Mesendoderm (in vitro differentiated cells): Measurements from ENCODE around the gene DSG4.

Experiments used
- DNase-seq: peaks from one replicate; pipeline ENCODE4 v3.0.0; 2013
- H2AK5ac ChIP-seq: 2 replicates; pipeline ENCODE4 v1.6.1; 2013; ENCODE audit warnings: low read length, inconsistent platforms
- H2BK120ac ChIP-seq: 2 replicates; pipeline ENCODE4 v1.6.1; 2013; ENCODE audit warnings: low read depth, mild to moderate bottlenecking, low read length, moderate library complexity, mixed read lengths
- H2BK15ac ChIP-seq: replicated peaks from 2 replicates; pipeline ENCODE4 v1.6.1; 2013; ENCODE audit warnings: low read depth, mild to moderate bottlenecking, moderate library complexity
- H2BK5ac ChIP-seq: 2 replicates; pipeline ENCODE4 v1.6.1; 2013; ENCODE audit warnings: low read length, inconsistent platforms
- H3K18ac ChIP-seq: 2 replicates; pipeline ENCODE4 v1.6.1; 2013; ENCODE audit warnings: mild to moderate bottlenecking, low read length, mixed read lengths
- H3K23ac ChIP-seq: one replicate; pipeline ENCODE4 v1.6.1; 2013; ENCODE audit warnings: low read length
- H3K27ac ChIP-seq: 2 replicates; pipeline ENCODE4 v1.5.1; 2013; ENCODE audit warnings: low read depth, mild to moderate bottlenecking, inconsistent platforms, low read length, moderate library complexity
- H3K27me3 ChIP-seq: 2 replicates; pipeline ENCODE4 v1.6.1; 2013; ENCODE audit warnings: low read length, control low read depth, mild to moderate bottlenecking, inconsistent platforms; ENCODE audit not compliant: insufficient read depth, poor library complexity
- H3K36me3 ChIP-seq: 2 replicates; pipeline ENCODE4 v1.6.1; 2013; ENCODE audit warnings: low read length, inconsistent platforms; ENCODE audit not compliant: control insufficient read depth, insufficient read depth
- H3K4ac ChIP-seq: one replicate; pipeline ENCODE4 v1.6.1; 2013; ENCODE audit warnings: low read depth, mild to moderate bottlenecking, low read length, moderate library complexity
- H3K4me1 ChIP-seq: 2 replicates; pipeline ENCODE4 v1.6.1; 2013; ENCODE audit warnings: low read depth, low read length, inconsistent platforms; ENCODE audit not compliant: control insufficient read depth
- H3K4me2 ChIP-seq: 2 replicates; pipeline ENCODE4 v1.6.1; 2013; ENCODE audit warnings: low read length
- H3K4me3 ChIP-seq: 2 replicates; pipeline ENCODE4 v1.5.1; 2013; ENCODE audit warnings: mild to moderate bottlenecking, low read length
- H3K56ac ChIP-seq: one replicate; pipeline ENCODE4 v1.6.1; 2013; ENCODE audit warnings: low read length
- H3K79me1 ChIP-seq: 2 replicates; pipeline ENCODE4 v1.6.1; 2013; ENCODE audit warnings: low read length, inconsistent platforms
- H3K79me2 ChIP-seq: 2 replicates; pipeline ENCODE4 v1.6.1; 2013; ENCODE audit warnings: mild to moderate bottlenecking, low read length; ENCODE audit not compliant: control insufficient read depth, insufficient read depth
- H3K9ac ChIP-seq: 2 replicates; pipeline ENCODE4 v1.6.1; 2013; ENCODE audit warnings: low read length, inconsistent platforms
- H4K5ac ChIP-seq: one replicate; pipeline ENCODE4 v1.6.1; 2013; ENCODE audit warnings: low read length
- H4K8ac ChIP-seq: one replicate; pipeline ENCODE4 v1.6.1; 2013; ENCODE audit warnings: low read depth, mild to moderate bottlenecking, control low read depth, low read length, moderate library complexity
- WGBS: extraction: QIAGEN DNeasy Blood & Tissue Kit; methylation state at CpG from one replicate; pipeline ENCODE4 v1.1.7; 2013; ENCODE audit warnings: low lambda C conversion rate, missing lambda C conversion rate; ENCODE audit not compliant: insufficient coverage; ENCODE audit errors: extremely low coverage; 5-methylcytosine and 5-hydroxymethylcytosine counted together

DSG4 gene

DNA sequence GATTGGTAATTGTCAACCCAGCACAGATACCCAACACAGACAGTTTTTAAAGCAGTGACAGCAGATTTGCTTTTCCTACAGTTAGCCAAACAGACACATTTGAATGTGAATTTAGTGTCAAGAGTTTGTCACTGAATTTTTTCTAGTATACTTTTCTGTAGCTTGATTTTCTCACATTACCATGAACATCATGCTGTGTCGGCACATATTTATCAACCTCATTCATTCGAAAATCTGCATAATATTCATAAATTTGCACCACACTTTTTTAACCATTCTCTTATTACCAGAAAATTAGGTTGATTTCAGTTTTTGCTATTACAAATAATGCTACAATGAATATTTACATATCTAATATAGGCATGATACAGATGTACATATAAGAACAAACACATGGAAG is 43.9 kb downstream of the DSG4 start:
- WGBS, result 100% methylated on average over 2 of the region's 2 CpGs
- no peaks in the 10 kb centered on the region for H3K36me3 ChIP-seq

DNA sequence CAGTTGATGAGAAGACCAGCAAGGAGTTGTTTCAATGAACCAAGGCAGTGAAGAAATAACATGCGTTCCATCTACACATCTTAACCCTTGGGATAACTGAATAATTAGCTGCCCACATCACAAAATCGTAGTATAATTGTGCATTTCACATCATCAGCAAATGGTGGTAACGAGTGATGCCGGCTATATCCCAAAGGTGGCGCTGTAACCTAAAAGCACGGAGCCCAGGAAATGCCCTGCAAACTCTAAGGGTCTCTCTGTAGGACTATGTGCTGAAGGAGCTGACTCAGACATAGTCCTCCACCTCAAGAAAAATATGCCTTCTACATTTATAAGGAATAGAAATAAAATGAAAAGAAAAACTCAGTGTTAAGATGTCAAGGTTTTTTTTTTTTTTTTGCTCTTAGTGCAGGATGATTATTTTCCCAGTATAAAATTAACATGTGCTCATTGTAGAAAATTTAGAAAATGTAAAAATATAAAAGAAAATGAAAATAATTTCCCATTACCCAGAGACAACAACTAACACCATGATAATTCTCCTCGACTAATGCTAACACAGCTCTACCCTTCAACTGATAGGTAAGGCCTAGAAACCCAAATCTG is 47.9 kb downstream of the DSG4 start:
- Histone ChIP-seq H3K4me3 (no peak overlapping the region), H3K79me2 (no peaks in the 10 kb centered on the region), H3K9ac (no peak overlapping the region), H4K5ac (no peak overlapping the region), H2BK15ac (no peak overlapping the region), H3K4me1 (no peaks in the 10 kb centered on the region), H3K36me3 (no peaks in the 10 kb centered on the region), H3K18ac (no peak overlapping the region), H3K79me1 (no peaks in the 10 kb centered on the region), H3K27ac (no peak overlapping the region), H2BK120ac (no peak overlapping the region), H4K8ac (no peak overlapping the region), H2BK5ac (no peak overlapping the region), H3K4me2 (no peak overlapping the region), H3K27me3 (no peaks in the 10 kb centered on the region), H3K4ac (no peak overlapping the region), H2AK5ac (no peak overlapping the region), H3K56ac (no peak overlapping the region), H3K23ac (no peak overlapping the region)
- WGBS, result no CpG with 5 or more reads among the region's 7 CpGs
- DNase-seq, result peak; percentile 77

More for the DNA sequence above, 43.9 kb downstream of the DSG4 start:
- Histone ChIP-seq H3K23ac (no peak overlapping the region), H3K18ac (no peak overlapping the region), H2AK5ac (no peak overlapping the region), H3K4me2 (no peak overlapping the region), H3K4me1 (no peaks in the 10 kb centered on the region), H3K9ac (no peak overlapping the region), H2BK15ac (no peak overlapping the region), H2BK5ac (no peak overlapping the region), H4K5ac (no peak overlapping the region), H4K8ac (no peak overlapping the region), H3K56ac (no peak overlapping the region), H3K4ac (no peak overlapping the region), H3K79me1 (no peaks in the 10 kb centered on the region), H3K27me3 (no peaks in the 10 kb centered on the region), H3K79me2 (no peaks in the 10 kb centered on the region), H2BK120ac (no peak overlapping the region), H3K27ac (no peak overlapping the region), H3K4me3 (no peak overlapping the region)
- no peak for DNase-seq

DNA sequence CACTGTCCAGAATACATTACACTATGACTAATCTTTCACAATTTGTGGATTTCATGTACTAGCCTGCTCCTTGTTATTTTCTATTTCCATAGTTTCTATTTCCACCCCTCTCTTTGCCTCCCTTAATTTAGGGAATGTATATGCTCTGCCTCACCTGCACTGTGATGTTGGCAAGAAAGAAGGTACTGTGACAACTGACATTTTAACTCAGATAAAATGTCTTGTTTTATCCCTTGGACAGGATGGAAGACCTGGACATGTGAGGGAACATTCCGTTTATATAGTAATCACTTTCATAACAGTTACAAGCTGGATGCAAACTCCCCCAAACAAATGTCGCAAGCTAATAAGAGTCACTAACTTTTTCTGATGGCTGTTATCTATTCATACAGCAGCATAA is 49.4 kb downstream of the DSG4 start:
- no peak overlapping the region for H3K4me2 ChIP-seq
- DNase-seq, result no peak
- no peaks in the 10 kb centered on the region for H3K79me1 ChIP-seq
- no peak overlapping the region for H2BK5ac ChIP-seq
- H3K56ac ChIP-seq, result no peak overlapping the region
- H3K4me3 ChIP-seq, result no peak overlapping the region
- no peaks in the 10 kb centered on the region for H3K79me2 ChIP-seq
- no peaks in the 10 kb centered on the region for H3K36me3 ChIP-seq
- no peak overlapping the region for H2BK15ac ChIP-seq
- H3K9ac ChIP-seq, result no peak overlapping the region
- H3K27me3 ChIP-seq, result no peaks in the 10 kb centered on the region
- H2AK5ac ChIP-seq, result no peak overlapping the region
- H3K23ac ChIP-seq, result no peak overlapping the region
- no peak overlapping the region for H3K18ac ChIP-seq
- no peak overlapping the region for H4K8ac ChIP-seq
- H4K5ac ChIP-seq, result no peak overlapping the region
- H3K4ac ChIP-seq, result no peak overlapping the region
- H2BK120ac ChIP-seq, result no peak overlapping the region
- H3K27ac ChIP-seq, result no peak overlapping the region
- WGBS, result no CpG with 5 or more reads among the region's 2 CpGs
- no peaks in the 10 kb centered on the region for H3K4me1 ChIP-seq

DNA sequence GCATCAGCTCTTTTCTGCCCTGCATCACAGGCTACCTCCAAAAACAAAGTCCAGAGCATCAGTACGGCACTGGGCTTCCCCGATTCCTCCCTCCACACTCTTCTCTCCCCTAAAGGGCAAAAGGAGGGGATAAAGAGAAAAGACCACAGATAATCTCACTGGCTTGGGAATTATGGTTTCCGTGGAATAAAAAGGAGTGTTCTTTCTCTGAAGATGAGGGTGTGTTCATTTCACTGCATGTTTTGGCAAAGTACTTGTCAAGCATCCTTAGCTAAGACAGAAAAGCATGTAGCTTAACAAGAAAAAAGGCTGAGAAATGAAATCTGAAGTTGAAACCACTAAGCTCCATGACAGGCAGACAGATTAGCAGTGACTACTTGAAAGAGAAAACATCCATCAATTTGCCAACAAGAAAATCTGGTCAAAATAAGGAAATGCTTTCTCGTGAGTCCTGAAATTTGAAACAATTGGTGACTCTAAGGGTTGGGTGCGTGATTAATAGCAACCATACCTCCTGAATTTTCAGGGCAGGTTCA is 50.4 kb downstream of the DSG4 start:
- H3K79me2 ChIP-seq, result no peaks in the 10 kb centered on the region
- no peaks in the 10 kb centered on the region for H3K27me3 ChIP-seq
- H3K56ac ChIP-seq, result no peak overlapping the region
- H2BK15ac ChIP-seq, result no peak overlapping the region
- no peak overlapping the region for H3K18ac ChIP-seq
- H4K5ac ChIP-seq, result no peak overlapping the region
- H2BK5ac ChIP-seq, result no peak overlapping the region
- H3K36me3 ChIP-seq, result no peaks in the 10 kb centered on the region
- H3K79me1 ChIP-seq, result no peaks in the 10 kb centered on the region
- no peak overlapping the region for H3K27ac ChIP-seq
- H3K9ac ChIP-seq, result no peak overlapping the region
- H2AK5ac ChIP-seq, result no peak overlapping the region
- no peak overlapping the region for H4K8ac ChIP-seq
- H3K23ac ChIP-seq, result no peak overlapping the region
- H3K4me1 ChIP-seq, result no peaks in the 10 kb centered on the region
- WGBS, result no CpG with 5 or more reads among the region's 5 CpGs
- no peak overlapping the region for H3K4ac ChIP-seq
- DNase-seq, result no peak
- no peak overlapping the region for H3K4me2 ChIP-seq
- no peak overlapping the region for H3K4me3 ChIP-seq
- H2BK120ac ChIP-seq, result no peak overlapping the region

DNA sequence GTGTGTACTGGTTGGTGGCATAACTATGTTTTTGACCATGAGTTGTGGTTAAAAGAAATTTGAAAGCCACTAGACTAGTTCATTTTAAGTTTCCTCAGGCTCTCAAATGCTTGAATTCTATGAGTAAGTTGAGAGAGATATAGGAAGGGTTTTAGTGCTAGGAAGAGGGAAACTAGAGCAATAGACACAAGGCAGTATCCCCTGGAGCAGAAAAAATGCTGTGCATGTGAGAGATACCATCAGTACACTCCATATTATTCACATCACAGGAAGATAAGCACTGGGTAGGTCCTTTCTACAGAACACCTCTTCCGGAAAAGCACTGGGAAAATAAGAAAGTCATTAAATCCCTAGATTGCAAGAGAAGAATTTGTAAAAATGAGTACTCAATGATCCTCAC is 51.6 kb downstream of the DSG4 start:
- Histone ChIP-seq H2BK15ac (no peak overlapping the region), H3K4ac (no peak overlapping the region), H3K4me3 (no peak overlapping the region), H2AK5ac (no peak overlapping the region), H3K23ac (no peak overlapping the region), H3K4me1 (no peaks in the 10 kb centered on the region), H4K5ac (no peak overlapping the region), H3K36me3 (no peaks in the 10 kb centered on the region), H3K79me2 (no peaks in the 10 kb centered on the region), H2BK5ac (no peak overlapping the region), H4K8ac (no peak overlapping the region), H3K9ac (no peak overlapping the region), H3K18ac (no peak overlapping the region), H3K79me1 (no peaks in the 10 kb centered on the region), H3K56ac (no peak overlapping the region), H3K27me3 (no peaks in the 10 kb centered on the region), H2BK120ac (no peak overlapping the region), H3K27ac (no peak overlapping the region), H3K4me2 (no peak overlapping the region)
- DNase-seq, result no peak
- no CpG with 5 or more reads among the region's 1 CpG for WGBS

DNA sequence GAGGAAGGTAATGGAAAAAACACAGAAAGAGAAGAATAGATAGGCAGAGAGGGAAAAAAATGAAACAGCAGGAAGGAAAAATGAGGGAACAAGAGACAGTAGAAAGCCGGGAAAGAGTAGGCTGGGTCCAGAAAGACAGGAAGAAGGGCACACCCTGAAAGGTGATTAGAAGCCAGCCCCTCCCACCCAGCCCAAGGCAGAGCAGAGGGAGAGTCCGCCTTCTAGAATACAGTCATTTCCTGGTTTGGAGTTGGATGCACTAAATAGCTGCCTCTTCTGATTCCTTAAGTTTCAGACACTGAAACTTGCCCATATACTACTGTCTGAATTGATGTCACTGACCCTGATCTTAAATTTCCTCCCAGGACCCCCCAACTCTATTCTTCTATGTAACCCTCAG is 53.0 kb downstream of the DSG4 start:
- WGBS, result no CpG with 5 or more reads among the region's 2 CpGs

More for the DNA sequence above, 53.0 kb downstream of the DSG4 start:
- H2BK15ac ChIP-seq, result no peak overlapping the region
- H3K9ac ChIP-seq, result no peak overlapping the region
- H3K27ac ChIP-seq, result no peak overlapping the region
- H2BK120ac ChIP-seq, result no peak overlapping the region
- no peak overlapping the region for H3K56ac ChIP-seq
- H3K4ac ChIP-seq, result no peak overlapping the region
- no peaks in the 10 kb centered on the region for H3K36me3 ChIP-seq
- H3K23ac ChIP-seq, result no peak overlapping the region
- no peak overlapping the region for H3K18ac ChIP-seq
- H2BK5ac ChIP-seq, result no peak overlapping the region
- H3K79me2 ChIP-seq, result no peaks in the 10 kb centered on the region
- H4K5ac ChIP-seq, result no peak overlapping the region
- peak; percentile 48 for DNase-seq
- no peak overlapping the region for H2AK5ac ChIP-seq
- H3K4me1 ChIP-seq, result no peaks in the 10 kb centered on the region
- no peak overlapping the region for H3K4me3 ChIP-seq
- H3K4me2 ChIP-seq, result no peak overlapping the region
- H3K27me3 ChIP-seq, result no peaks in the 10 kb centered on the region
- no peaks in the 10 kb centered on the region for H3K79me1 ChIP-seq
- no peak overlapping the region for H4K8ac ChIP-seq
